ENCODE data around the gene WBP2NL.

WBP2NL gene

GRCh38 chr22:42022162-42022847, 23.7 kb downstream of the WBP2NL start:
- in situ Hi-C loops (cut with MboI; ENCODE audit: low sequenced_read_pairs): no loop called here

DNA sequence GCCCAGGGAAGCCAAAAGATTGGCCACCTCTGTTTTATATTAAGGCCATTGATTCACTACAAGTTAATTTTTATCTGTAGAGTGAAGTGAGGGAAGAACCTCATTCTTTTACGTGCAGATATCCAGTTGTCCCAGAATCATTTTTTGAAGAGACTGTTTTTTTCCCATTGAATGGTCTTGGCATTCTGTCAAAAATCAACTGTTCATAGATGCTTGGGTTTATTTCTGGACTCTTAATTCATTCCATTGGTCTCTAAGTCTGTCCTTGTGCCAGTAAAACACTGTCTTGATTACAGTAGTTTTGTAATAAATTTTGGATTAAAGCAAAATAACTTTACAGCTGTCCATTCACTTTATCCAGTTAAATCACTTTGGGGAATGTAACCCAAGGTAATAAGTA, 26.8 kb downstream of the WBP2NL start:
- in situ Hi-C loops (cut with MboI; ENCODE audit: low sequenced_read_pairs): no loop called here

DNA sequence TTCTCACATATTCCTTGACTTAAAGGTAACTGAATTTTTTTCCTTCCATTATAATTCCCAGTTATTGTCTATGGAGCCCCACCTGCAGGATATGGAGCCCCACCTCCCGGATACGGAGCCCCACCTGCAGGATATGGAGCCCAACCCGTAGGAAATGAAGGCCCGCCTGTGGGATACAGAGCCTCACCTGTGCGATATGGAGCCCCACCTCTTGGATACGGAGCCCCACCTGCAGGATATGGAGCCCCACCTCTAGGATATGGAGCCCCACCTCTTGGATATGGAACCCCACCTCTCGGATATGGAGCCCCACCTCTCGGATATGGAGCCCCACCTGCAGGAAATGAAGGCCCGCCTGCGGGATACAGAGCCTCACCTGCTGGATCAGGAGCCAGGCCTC, 28.1 kb downstream of the WBP2NL start:
- in situ Hi-C loops (cut with MboI; ENCODE audit: low sequenced_read_pairs): no loop called here

DNA sequence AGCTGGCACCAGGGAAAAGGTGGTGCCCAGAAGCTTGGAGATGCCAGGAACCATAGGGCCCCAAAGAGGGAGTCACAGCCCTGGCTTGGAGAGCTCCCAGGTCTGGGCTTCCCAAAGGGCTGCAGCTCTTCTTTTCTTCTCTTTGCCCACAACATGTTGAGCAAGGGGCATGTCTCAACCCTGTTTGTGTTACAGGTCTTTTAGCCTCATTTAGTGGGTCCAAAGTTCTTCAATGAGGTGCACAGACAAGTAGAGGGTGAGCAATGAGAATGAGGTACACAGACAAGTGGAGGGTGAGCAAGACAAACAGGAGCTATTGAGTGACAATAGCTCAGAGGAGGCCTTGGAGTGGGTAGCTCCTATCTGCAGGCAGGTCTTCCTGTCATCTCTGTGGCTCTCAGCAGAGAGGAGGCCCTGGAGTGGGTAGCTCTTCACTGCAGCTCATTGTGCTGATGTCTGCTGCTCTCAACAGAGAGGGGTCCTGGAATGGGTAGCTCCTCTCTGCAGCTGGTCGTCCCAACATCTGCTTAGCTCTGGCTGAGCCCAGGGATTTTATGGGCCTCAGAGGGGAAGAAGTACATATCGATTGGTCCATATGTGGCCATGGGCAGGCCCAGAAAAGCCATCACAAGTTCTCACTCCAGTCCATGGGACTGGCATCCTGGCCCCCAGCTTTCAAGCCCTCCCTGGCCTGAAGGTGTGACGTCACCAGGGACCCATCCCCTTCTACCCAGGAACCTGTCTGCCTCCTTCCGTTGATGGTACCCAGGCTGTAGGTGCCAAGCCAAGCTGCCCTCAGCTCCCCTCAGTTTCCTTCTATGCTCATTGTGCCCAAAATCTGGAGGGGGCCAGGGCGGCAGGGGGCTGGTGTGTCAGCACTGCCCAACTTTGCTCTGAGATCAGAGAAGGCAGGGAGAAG, 34.9 kb downstream of the WBP2NL start:
- in situ Hi-C loops (cut with MboI; ENCODE audit: low sequenced_read_pairs): no loop called here

- in situ Hi-C loops (cut with MboI; ENCODE audit: low sequenced_read_pairs): no loop called here
Measured at GRCh38 chr22:42035256-42035655, 36.7 kb downstream of the WBP2NL start.

GRCh38 chr22:42039271-42039670, 40.7 kb downstream of the WBP2NL start:
- in situ Hi-C loops (cut with MboI; ENCODE audit: low sequenced_read_pairs): no loop called here

- in situ Hi-C loops (cut with MboI; ENCODE audit: low sequenced_read_pairs): no loop called here
Measured at GRCh38 chr22:42041784-42042183, 43.2 kb downstream of the WBP2NL start.

DNA sequence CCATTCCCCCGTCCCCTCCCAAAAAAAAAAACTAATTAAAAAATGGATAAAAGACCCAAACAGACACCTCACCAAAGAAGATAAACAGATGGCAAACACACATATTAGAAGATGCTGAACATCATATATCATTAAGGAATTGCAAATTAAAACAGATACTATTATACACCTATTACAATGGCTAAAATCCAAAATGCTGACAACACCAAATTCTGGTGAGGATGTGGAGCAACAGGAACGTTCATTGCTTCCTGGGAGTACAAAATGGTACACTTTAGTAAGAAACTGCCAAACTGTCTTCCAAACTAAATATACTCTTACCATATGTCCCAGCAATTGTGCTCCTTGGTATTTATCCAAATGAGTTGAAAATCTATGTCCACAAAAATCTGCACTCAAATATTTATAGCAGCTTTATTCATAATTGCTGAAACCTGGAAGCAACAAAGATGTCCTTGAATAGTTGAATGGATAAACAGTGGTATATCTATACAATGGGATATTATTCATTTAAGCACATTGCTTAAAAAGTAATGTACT, 52.1 kb downstream of the WBP2NL start:
- in situ Hi-C loops (cut with MboI; ENCODE audit: low sequenced_read_pairs): no loop called here

DNA sequence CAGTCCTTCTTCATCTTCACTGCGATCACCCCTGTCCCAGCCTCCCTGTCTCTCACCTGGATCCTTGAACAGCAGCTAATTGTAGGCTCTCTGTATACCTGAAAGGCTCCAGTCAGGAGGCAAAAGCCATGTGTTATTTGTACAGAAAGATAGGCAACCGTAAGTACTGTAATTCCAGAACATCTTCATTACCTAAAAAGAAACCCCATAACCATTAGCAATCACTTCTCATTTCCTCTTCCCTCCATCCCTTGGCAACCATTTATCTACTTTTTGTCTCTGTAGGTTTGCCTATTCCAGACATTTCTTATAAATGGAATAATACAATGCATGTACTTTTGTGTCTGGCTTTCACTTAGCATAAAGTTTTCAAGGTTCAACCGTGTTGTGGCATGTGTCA, 54.2 kb downstream of the WBP2NL start:
- in situ Hi-C loops (cut with MboI; ENCODE audit: low sequenced_read_pairs): no loop called here

- in situ Hi-C loops (cut with MboI; ENCODE audit: low sequenced_read_pairs): no loop called here
Measured at GRCh38 chr22:42056757-42057511, 58.3 kb downstream of the WBP2NL start.

- in situ Hi-C loops (cut with MboI; ENCODE audit: low sequenced_read_pairs): no loop called here
Measured at GRCh38 chr22:42060489-42060888, 61.9 kb downstream of the WBP2NL start.

DNA sequence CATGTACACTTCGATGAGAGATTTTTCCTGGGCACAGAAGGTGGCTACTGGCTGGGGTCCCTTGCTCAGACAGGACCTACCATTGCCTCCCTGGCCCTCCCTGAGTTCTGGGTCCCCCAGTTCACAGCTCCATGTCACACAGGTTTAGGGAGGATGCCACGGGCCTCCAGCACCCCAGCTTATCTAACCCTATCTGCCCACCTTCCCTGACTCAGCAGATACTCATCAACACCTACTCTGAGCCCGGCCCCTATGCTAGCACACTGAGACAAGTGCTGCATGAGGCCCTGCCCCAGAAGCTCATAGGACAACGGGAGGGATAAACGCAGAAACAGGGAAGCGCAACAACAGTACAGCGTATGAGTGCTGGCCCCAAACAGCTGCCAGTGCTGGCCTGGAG, 62.5 kb downstream of the WBP2NL start:
- in situ Hi-C loops (cut with MboI; ENCODE audit: low sequenced_read_pairs): no loop called here

GRCh38 chr22:42062506-42063170, 64.0 kb downstream of the WBP2NL start:
- in situ Hi-C loops (cut with MboI; ENCODE audit: low sequenced_read_pairs): no loop called here

DNA sequence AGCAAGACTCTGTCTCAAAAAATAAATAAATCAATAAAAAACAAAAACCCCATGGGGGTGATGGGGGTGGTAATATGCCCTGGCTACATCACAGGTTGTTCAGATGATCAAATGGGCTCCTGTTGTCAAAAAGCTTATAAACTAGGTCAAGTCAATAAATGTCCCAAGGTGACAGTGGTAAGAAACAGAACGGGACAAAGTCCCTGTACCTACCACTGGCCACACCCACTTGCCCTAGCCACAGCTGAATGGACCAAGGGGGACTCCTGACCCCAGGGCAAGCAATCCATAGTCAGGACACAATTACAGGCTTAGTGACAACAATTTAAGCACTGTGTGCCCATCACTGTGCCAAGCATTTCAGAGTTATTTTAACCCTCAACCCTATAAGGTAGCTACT, 66.0 kb downstream of the WBP2NL start:
- in situ Hi-C loops (cut with MboI; ENCODE audit: low sequenced_read_pairs): no loop called here

DNA sequence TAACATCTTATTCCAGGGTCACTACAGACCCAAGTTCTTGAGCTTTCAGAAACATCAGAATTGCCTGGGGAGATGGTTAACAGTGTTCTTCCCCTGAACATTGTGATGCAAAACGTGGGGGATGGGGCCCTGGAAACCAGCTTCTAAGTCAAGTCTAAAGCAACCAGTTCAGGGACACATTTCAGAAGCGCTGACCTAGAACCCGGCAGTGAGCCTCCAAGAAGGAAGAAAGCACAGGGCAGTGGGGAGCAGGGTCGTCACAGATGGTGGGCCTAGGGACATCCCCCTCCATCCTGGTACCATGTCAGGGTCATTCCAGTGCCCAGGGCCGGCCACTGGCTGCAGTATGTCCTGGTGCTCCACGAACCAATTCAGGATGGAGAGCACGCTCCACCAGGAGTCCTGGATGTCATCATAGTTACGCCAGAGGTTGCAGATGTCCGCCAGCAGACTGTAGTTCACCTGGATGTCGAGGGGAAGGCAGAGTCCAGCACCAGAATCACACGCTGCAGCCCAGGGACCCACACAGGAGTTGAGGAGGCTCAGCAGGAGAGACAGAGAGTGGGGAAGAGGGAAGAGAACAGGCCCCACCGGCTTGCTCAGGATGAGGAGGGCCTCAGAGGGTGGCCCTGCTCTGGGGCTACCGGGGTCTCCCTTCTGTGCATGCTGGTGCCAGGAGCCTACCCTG, 67.0 kb downstream of the WBP2NL start:
- in situ Hi-C loops (cut with MboI; ENCODE audit: low sequenced_read_pairs): no loop called here

GRCh38 chr22:42066126-42066761, 67.7 kb downstream of the WBP2NL start:
- in situ Hi-C loops (cut with MboI; ENCODE audit: low sequenced_read_pairs): no loop called here

DNA sequence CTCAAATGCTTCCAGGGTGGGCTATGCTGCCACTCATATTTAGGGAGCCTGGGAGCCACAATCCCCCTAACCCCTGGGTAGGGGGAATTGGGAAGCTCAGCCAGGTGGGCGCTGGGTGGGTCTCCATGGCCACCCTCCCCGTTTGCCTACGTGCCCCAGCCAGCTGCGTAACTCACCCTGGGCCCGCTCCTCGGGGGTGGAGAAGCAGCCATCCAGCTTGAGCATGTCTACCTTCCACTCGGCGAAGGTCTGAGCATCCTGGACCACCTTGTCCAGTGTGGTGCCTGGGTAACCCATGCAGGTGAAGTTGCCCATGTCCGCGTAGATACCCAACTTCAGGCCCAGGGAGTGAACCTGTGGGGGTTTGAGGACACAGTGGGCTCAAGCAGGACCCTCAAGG, 68.3 kb downstream of the WBP2NL start:
- in situ Hi-C loops (cut with MboI; ENCODE audit: low sequenced_read_pairs): no loop called here

GRCh38 chr22:42067671-42068251, 69.2 kb downstream of the WBP2NL start:
- in situ Hi-C loops (cut with MboI; ENCODE audit: low sequenced_read_pairs): no loop called here

DNA sequence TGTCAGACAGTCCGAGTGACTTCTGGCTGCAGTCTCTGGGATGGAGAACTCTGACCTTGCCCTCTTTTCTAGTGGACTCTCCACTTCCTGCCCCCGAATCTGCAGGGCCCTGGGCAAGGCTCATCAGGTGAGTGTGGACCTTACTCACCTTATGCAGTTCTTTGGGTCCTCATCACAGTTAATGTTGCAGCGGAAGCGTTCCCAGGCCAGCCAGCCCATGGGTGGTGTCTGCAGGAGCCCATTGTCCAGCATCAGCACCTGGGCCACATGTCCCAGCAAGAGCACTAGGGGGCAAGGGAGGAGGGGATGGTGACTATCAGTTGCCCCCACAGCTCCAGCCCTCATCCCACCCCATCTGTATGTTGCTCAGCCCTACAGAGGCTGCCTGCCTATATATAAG, 69.7 kb downstream of the WBP2NL start:
- in situ Hi-C loops (cut with MboI; ENCODE audit: low sequenced_read_pairs): no loop called here
